GM18951 (cell line): Measurements from ENCODE around the gene OR12D3.

Experiments used
- POLR2A ChIP-seq: IDR thresholded peaks from 4 replicates; pipeline ENCODE4 v1.6.1; 2011; ENCODE audit warnings: mild to moderate bottlenecking; ENCODE audit not compliant: insufficient read length, insufficient read depth; ENCODE audit errors: extremely low read depth
- in situ Hi-C: fragments of 300-500 bp; cut with MboI; formaldehyde crosslinking; loops from one replicate; pipeline ENCODE4 v1.12.0; 2022; ENCODE audit warnings: low sequenced_read_pairs, mixed read lengths, inconsistent platforms; ENCODE audit not compliant: unreplicated experiment

OR12D3 gene

GRCh38 chr6:29332676-29333075 is 42.4 kb downstream of the OR12D3 start:
- no peak for TF ChIP-seq POLR2A
- in situ Hi-C loops, result no loop called here

- no peak for TF ChIP-seq POLR2A
- in situ Hi-C loops, result no loop called here
Measured at GRCh38 chr6:29325777-29326176, 49.3 kb downstream of the OR12D3 start.
